NCI-H2227 (cell line): Measurements from ENCODE around the gene SPIB.
A peak's percentile ranks its signal among the peaks of the same experiment; 100 is the strongest.
"Not testable (repeated sequence)": the region's sequence is repeated elsewhere in the genome, so short reads cannot be mapped to it uniquely, and the experiment has no call there.

Experiments used
- DNase-seq: peaks from one replicate; lab custom pipeline; 2025; ENCODE audit not compliant: unreplicated experiment; lab: John Stamatoyannopoulos, UW

The SPIB gene

GRCh38 chr19:50390952-50391351 lies 27.8 kb upstream of the SPIB start:
- DNase-seq = not testable (repeated sequence)

- no peak for DNase-seq
Measured at GRCh38 chr19:50392759-50393158, 26.0 kb upstream of the SPIB start.

- DNase-seq = no peak
Measured at GRCh38 chr19:50393589-50393988, 25.1 kb upstream of the SPIB start.

GRCh38 chr19:50394017-50394416 lies 24.7 kb upstream of the SPIB start:
- DNase-seq = no peak

GRCh38 chr19:50398675-50399367 lies 19.9 kb upstream of the SPIB start:
- DNase-seq = no peak

- no peak for DNase-seq
Measured at GRCh38 chr19:50399368-50399745, 19.4 kb upstream of the SPIB start.

- no peak for DNase-seq
Measured at GRCh38 chr19:50401605-50402450, 16.9 kb upstream of the SPIB start.

GRCh38 chr19:50402544-50403301 lies 16.0 kb upstream of the SPIB start:
- DNase-seq = no peak

- DNase-seq = no peak
Measured at GRCh38 chr19:50406156-50406820, 12.4 kb upstream of the SPIB start.

- DNase-seq = no peak
Measured at GRCh38 chr19:50406829-50407228, 11.9 kb upstream of the SPIB start.

- DNase-seq = no peak
Measured at GRCh38 chr19:50409347-50409746, 9.4 kb upstream of the SPIB start.

GRCh38 chr19:50410109-50410508 lies 8.6 kb upstream of the SPIB start:
- DNase-seq = no peak

GRCh38 chr19:50412419-50412818 lies 6.3 kb upstream of the SPIB start:
- DNase-seq = no peak

GRCh38 chr19:50413096-50413495 lies 5.6 kb upstream of the SPIB start:
- no peak for DNase-seq

GRCh38 chr19:50413531-50413930 lies 5.2 kb upstream of the SPIB start:
- DNase-seq = no peak

- peak; percentile 35 for DNase-seq
Measured at GRCh38 chr19:50414864-50415660, 3.7 kb upstream of the SPIB start.

- DNase-seq = no peak
Measured at GRCh38 chr19:50415661-50416033, 3.1 kb upstream of the SPIB start.

- no peak for DNase-seq
Measured at GRCh38 chr19:50416034-50416977, 2.4 kb upstream of the SPIB start.
